H1 (cell line): ENCODE measurements around the gene VSX1. TPM values are rescaled to one million over a fixed set of nuclear protein-coding genes. Genes with fewer than 3 reads are reported as not detected.

Source experiments
- ASH2L ChIP-seq: fragments of 200-600, 300-600 bp; sonication (generic); IDR thresholded peaks from one replicate; pipeline ENCODE4 v1.7.1; 2017; ENCODE audit warnings: low read length
- BRCA1 ChIP-seq: IDR thresholded peaks from 2 replicates; pipeline ENCODE4 v1.6.1; 2012; ENCODE audit warnings: low read depth, low read length, improper control_type of control experiment
- CHD2 ChIP-seq: IDR thresholded peaks from 2 replicates; pipeline ENCODE4 v1.6.1; 2012; ENCODE audit warnings: low read length, improper control_type of control experiment
- CTCF ChIP-seq, 3 experiments: IDR thresholded peaks; 1 replicate in 2 of 3; 2 replicates in 1 of 3; pipeline versions ENCODE4 v1.5.1 to v1.6.1; 2011; ENCODE audit warnings: low read length in 3 of 3, mild to moderate bottlenecking in 3 of 3, inconsistent platforms in 2 of 3, low read depth in 1 of 3, moderate library complexity in 1 of 3; ENCODE audit not compliant: insufficient read depth in 1 of 3; ENCODE audit errors: control extremely low read depth in 1 of 3
- FOSL1 ChIP-seq: IDR thresholded peaks from 2 replicates; pipeline ENCODE4 v1.6.1; 2011; ENCODE audit warnings: mild to moderate bottlenecking, low read depth, low read length, moderate library complexity; ENCODE audit not compliant: insufficient read depth
- MAX ChIP-seq: IDR thresholded peaks from 2 replicates; pipeline ENCODE4 v1.6.1; 2012; ENCODE audit warnings: inconsistent platforms
- RAD21 ChIP-seq, 2 experiments: IDR thresholded peaks in 1 of 2; conservative IDR thresholded peaks in 1 of 2; 2 replicates each; pipeline ENCODE4 v1.6.1; 2011; ENCODE audit warnings: low read depth in 2 of 2, low read length in 2 of 2, improper control_type of control experiment in 1 of 2, inconsistent platforms in 1 of 2, mild to moderate bottlenecking in 1 of 2, moderate library complexity in 1 of 2
- SP4 ChIP-seq: IDR thresholded peaks from 2 replicates; pipeline ENCODE4 v1.6.1; 2012; ENCODE audit warnings: low read length, inconsistent platforms
- polyA plus RNA-seq, 7 experiments: library from polyadenylated mRNA; depleted of rRNA in 3 of 7; stranded (reverse) in 5 of 7; unstranded in 2 of 7; fragments of >200 nt in 5 of 7; fragments of 200-250 nt in 2 of 7; gene quantifications; 1 replicate in 5 of 7; 2 replicates in 1 of 7; 4 replicates in 1 of 7; pipeline versions ENCODE4 v1.2.1 to v1.2.3, GENCODE V29; 2011 to 2013; ENCODE audit warnings: missing spikeins in 2 of 7, mixed read lengths in 2 of 7
- total RNA-seq: library from RNA; stranded (reverse); fragmentation: NEBNext Ultra II Directional; extraction: Animal tissue kit (Norgen Biotek cat#: 25700); gene quantifications from 2 replicates; pipeline ENCODE4 v1.2.1, GENCODE V29; 2021

Gene VSX1
- total and polyA plus RNA-seq, 2 of the 8 experiments (the other 6 are each of a cell fraction or from before 2014, with no cell fraction given): 0.14 TPM; not detected in 1

- TF ChIP-seq RAD21 (IDR thresholded peaks at IDR 0.05 in 1 of 2, conservative IDR thresholded peaks at IDR 0.05 in 1 of 2; ENCODE audit: low read depth in 2 of 2, low read length in 2 of 2) (no peak), SP4 (no peak), CTCF (IDR thresholded peaks at IDR 0.05; ENCODE audit: control extremely low read depth in 1 of 3, insufficient read depth in 1 of 3, low read depth in 1 of 3, low read length in 3 of 3) (no peak), BRCA1 (no peak), CHD2 (no peak), MAX (no peak), ASH2L (no peak), FOSL1 (no peak)
These were observed 25.2 kb downstream of the VSX1 start (continued) for GRCh38 chr20:25056690-25057233.
